Measurements from ENCODE around the gene CCDC43. TPM values are rescaled to one million over a fixed set of nuclear protein-coding genes. Genes with fewer than 3 reads are reported as not detected.

Gene CCDC43
- total and polyA plus RNA-seq, 2 of the 8 experiments (the other 6 are each of a cell fraction or from before 2014, with no cell fraction given) = 4.9 to 38.1 TPM

DNA sequence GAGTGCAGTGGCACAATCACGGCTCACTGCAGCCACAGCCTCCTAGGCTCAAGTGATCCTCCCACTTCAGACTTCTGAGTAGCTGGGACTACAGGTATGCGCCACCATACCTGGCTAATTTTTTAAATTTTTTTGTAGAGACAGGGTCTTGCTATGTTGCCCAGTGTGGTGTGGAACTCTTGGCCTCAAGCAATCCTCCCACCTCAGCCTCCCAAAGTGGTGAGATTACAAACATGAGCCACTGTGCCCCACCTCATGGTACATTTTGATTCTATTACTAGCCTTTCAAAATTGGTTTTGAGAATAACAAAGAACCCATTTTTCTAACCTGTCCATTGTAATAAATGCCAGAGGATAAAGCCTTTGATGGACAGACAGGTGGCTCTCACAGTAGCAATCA is 1.4 kb downstream of the CCDC43 start:
- Histone ChIP-seq H2AFZ (ENCODE audit: low read length) (no peak overlapping the region), H3K36me3 (ENCODE audit: control insufficient read depth in 2 of 4, insufficient read depth in 4 of 4, low read length in 3 of 4) (peaks cover 0 to 5% (median 4%) of the 10 kb centered on the region in 4 experiments; a peak in 4 of 8 replicates), H3K4ac (replicated peaks; ENCODE audit: insufficient read length, low read depth, low read length) (no peak overlapping the region), H3K4me2 (ENCODE audit: insufficient read depth in 1 of 2, low read depth in 2 of 2, low read length in 2 of 2) (peak overlapping the region; percentile 84 to 95; a peak in 2 of 4 replicates), H4K5ac (ENCODE audit: insufficient read length, low read depth, low read length) (no peak overlapping the region), H2BK15ac (ENCODE audit: low read length) (no peak overlapping the region), H4K91ac (replicated peaks; ENCODE audit: insufficient read length, low read length) (no peak overlapping the region), H4K8ac (ENCODE audit: extremely low read depth, insufficient read depth, low read length) (no peak overlapping the region), H2BK12ac (ENCODE audit: low read depth, low read length) (no peak overlapping the region), H3K18ac (ENCODE audit: extremely low read depth, low read length) (no peak overlapping the region), H3K23me2 (ENCODE audit: low read depth, low read length) (peaks cover 8% of the 10 kb centered on the region), H2AK5ac (ENCODE audit: low read depth, low read length) (no peak overlapping the region), H3K4me1 (replicated peaks in 1 of 4; ENCODE audit: control insufficient read depth in 3 of 4, insufficient read depth in 4 of 4, low read length in 3 of 4) (no peaks in the 10 kb centered on the region; a peak in 1 of 7 replicates), H3K4me3 (ENCODE audit: extremely low read depth in 1 of 4, insufficient read depth in 2 of 4, low read depth in 3 of 4, low read length in 4 of 4) (peak overlapping the region in 1 of 4 experiments; percentile 97; a peak in 2 of 8 replicates), H2BK5ac (ENCODE audit: low read depth, low read length) (no peak overlapping the region), H3K56ac (replicated peaks; ENCODE audit: insufficient read length, low read depth, low read length) (no peak overlapping the region), H3K27ac (ENCODE audit: low read depth, low read length) (no peak overlapping the region), H3K79me2 (ENCODE audit: control insufficient read depth in 1 of 2, insufficient read depth in 2 of 2, low read length in 2 of 2) (peaks cover 0 to 21% of the 10 kb centered on the region in 2 experiments; a peak in 2 of 4 replicates), H3K79me1 (ENCODE audit: low read depth, low read length) (no peaks in the 10 kb centered on the region), H2BK20ac (ENCODE audit: low read length) (no peak overlapping the region), H3K9me3 (ENCODE audit: insufficient read depth in 2 of 2, low read depth in 1 of 2, low read length in 1 of 2) (no peaks in the 10 kb centered on the region), H4K20me1 (replicated peaks in 1 of 2; ENCODE audit: control insufficient read depth in 1 of 2, insufficient read depth in 2 of 2, low read length in 2 of 2) (no peaks in the 10 kb centered on the region), H3K14ac (ENCODE audit: insufficient read length) (no peak overlapping the region), H2BK120ac (replicated peaks; ENCODE audit: low read depth, low read length) (no peak overlapping the region), H3K27me3 (replicated peaks in 1 of 4; ENCODE audit: control insufficient read depth in 3 of 4, extremely low read depth in 1 of 4, insufficient read depth in 3 of 4, low read length in 3 of 4) (no peaks in the 10 kb centered on the region), H3K23ac (ENCODE audit: insufficient read length) (no peak overlapping the region), H3K9ac (replicated peaks in 1 of 4; ENCODE audit: extremely low read depth in 1 of 4, low read depth in 3 of 4, low read length in 3 of 4) (no peak overlapping the region)
- DNase-seq (ENCODE audit: low read depth in 1 of 2, low spot score in 2 of 2) (no peak), FAIRE-seq (no peak)
- ChIA-PET POLR2A (ENCODE audit: partially characterized antibody) (interaction anchor here (0.6 to 2.0 kb wide), 12 partner anchors 10 to 185 kb away, joined by 3 to 11 read pairs (median 4); partner anchors contain the start of genes GPATCH8 and MEIOC), CTCF (ENCODE audit: partially characterized antibody) (interaction anchor here (0.8 to 2.7 kb wide), 4 partner anchors 14 to 121 kb away, joined by 4 to 13 read pairs (median 4); no protein-coding TSS in a partner anchor)
- no peak for TF ChIP-seq BRCA1 (IDR thresholded peaks at IDR 0.05; ENCODE audit: low read depth, low read length)
- no peak for TF ChIP-seq TCF12 (IDR thresholded peaks at IDR 0.05; ENCODE audit: low read depth, low read length)
- TF ChIP-seq, protein P1, sequence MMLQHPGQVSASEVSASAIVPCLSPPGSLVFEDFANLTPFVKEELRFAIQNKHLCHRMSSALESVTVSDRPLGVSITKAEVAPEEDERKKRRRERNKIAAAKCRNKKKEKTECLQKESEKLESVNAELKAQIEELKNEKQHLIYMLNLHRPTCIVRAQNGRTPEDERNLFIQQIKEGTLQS (IDR thresholded peaks at IDR 0.05; ENCODE audit: insufficient read depth, low read depth, low read length) = no peak
- TF ChIP-seq TAF7 (optimal IDR thresholded peaks at IDR 0.05; ENCODE audit: borderline replicate concordance, low read depth, low read length) = no peak
- TF ChIP-seq POU5F1 (IDR thresholded peaks at IDR 0.05; ENCODE audit: low read depth, low read length) = no peak
- no peak for TF ChIP-seq MAFK (IDR thresholded peaks at IDR 0.05; ENCODE audit: low read depth, low read length)
- WGBS, 2 experiments (ENCODE audit: extremely low coverage in 1 of 2, insufficient coverage in 1 of 2, insufficient read length in 1 of 2, insufficient replicate concordance in 2 of 2, low coverage in 1 of 2, low lambda C conversion rate in 2 of 2, missing lambda C conversion rate in 1 of 2) = 100% methylated on average over 2 of the region's 2 CpGs; no CpG with 5 or more reads in 1 of the 2 experiments
